Neutrophil (primary cell): ENCODE measurements around the gene CACNA1E.

ENCODE experiments used
- H3K27ac ChIP-seq: fragments of 200-600 bp; sonication (generic); 2 replicates; pipeline ENCODE4 v1.5.1; 2016; ENCODE audit warnings: mild to moderate bottlenecking, moderate library complexity
- H3K27me3 ChIP-seq: fragments of 200-600 bp; sonication (generic); 2 replicates; pipeline ENCODE4 v1.6.0; 2016; ENCODE audit warnings: mild to moderate bottlenecking
- H3K36me3 ChIP-seq: fragments of 200-600 bp; sonication (generic); 2 replicates; pipeline ENCODE4 v1.5.1; 2017
- H3K4me1 ChIP-seq, 2 experiments: fragments of 200-600 bp in 1 of 2; sonication (generic) in 1 of 2; 1 replicate in 1 of 2; 2 replicates in 1 of 2; pipeline versions ENCODE4 v1.5.1 to v1.6.1; 2013 to 2016; ENCODE audit warnings: low read depth in 1 of 2, low read length in 1 of 2, mild to moderate bottlenecking in 1 of 2, moderate library complexity in 1 of 2; ENCODE audit not compliant: control insufficient read depth in 1 of 2, insufficient read depth in 1 of 2
- H3K4me3 ChIP-seq, 2 experiments: fragments of 200-600 bp in 1 of 2; sonication (generic) in 1 of 2; 1 replicate in 1 of 2; 2 replicates in 1 of 2; pipeline ENCODE4 v1.5.1; 2013 to 2016; ENCODE audit warnings: low read depth in 1 of 2, low read length in 1 of 2, mild to moderate bottlenecking in 1 of 2, moderate library complexity in 1 of 2
- H3K9me3 ChIP-seq: fragments of 200-600 bp; sonication (generic); 2 replicates; pipeline ENCODE4 v1.5.1; 2016
- CTCF ChIP-seq: fragments of 200-600 bp; sonication (generic); IDR thresholded peaks from 2 replicates; pipeline ENCODE4 v1.5.1; 2016; ENCODE audit warnings: antibody characterized with exemption

The CACNA1E gene

GRCh38 chr1:181778640-181779260 is 295.4 kb downstream of the CACNA1E start:
- no peaks in the 10 kb centered on the region for H3K36me3 ChIP-seq
- no peak overlapping the region for H3K4me3 ChIP-seq
- H3K9me3 ChIP-seq: no peaks in the 10 kb centered on the region
- no peak for TF ChIP-seq CTCF
- no peaks in the 10 kb centered on the region for H3K27me3 ChIP-seq
- no peak overlapping the region for H3K27ac ChIP-seq
- H3K4me1 ChIP-seq: no peaks in the 10 kb centered on the region

- Histone ChIP-seq H3K4me3 (no peak overlapping the region), H3K27me3 (no peaks in the 10 kb centered on the region), H3K27ac (no peak overlapping the region), H3K36me3 (no peaks in the 10 kb centered on the region), H3K9me3 (no peaks in the 10 kb centered on the region), H3K4me1 (no peaks in the 10 kb centered on the region)
- no peak for TF ChIP-seq CTCF
Observed at GRCh38 chr1:181779343-181779742, 296.0 kb downstream of the CACNA1E start.

GRCh38 chr1:181783208-181783607 is 299.9 kb downstream of the CACNA1E start:
- no peaks in the 10 kb centered on the region for H3K9me3 ChIP-seq
- TF ChIP-seq CTCF: no peak
- no peaks in the 10 kb centered on the region for H3K36me3 ChIP-seq
- no peaks in the 10 kb centered on the region for H3K27me3 ChIP-seq
- no peak overlapping the region for H3K27ac ChIP-seq
- H3K4me1 ChIP-seq: no peaks in the 10 kb centered on the region
- H3K4me3 ChIP-seq: no peak overlapping the region

- no peaks in the 10 kb centered on the region for H3K27me3 ChIP-seq
- no peaks in the 10 kb centered on the region for H3K36me3 ChIP-seq
- no peak for TF ChIP-seq CTCF
- no peaks in the 10 kb centered on the region for H3K4me1 ChIP-seq
- H3K9me3 ChIP-seq: no peaks in the 10 kb centered on the region
- no peak overlapping the region for H3K27ac ChIP-seq
- no peak overlapping the region for H3K4me3 ChIP-seq
Observed at GRCh38 chr1:181784039-181784683, 300.8 kb downstream of the CACNA1E start.

GRCh38 chr1:181789395-181789794 is 306.1 kb downstream of the CACNA1E start:
- no peaks in the 10 kb centered on the region for H3K4me1 ChIP-seq
- H3K27me3 ChIP-seq: no peaks in the 10 kb centered on the region
- H3K4me3 ChIP-seq: no peak overlapping the region
- no peak overlapping the region for H3K27ac ChIP-seq
- no peaks in the 10 kb centered on the region for H3K9me3 ChIP-seq
- H3K36me3 ChIP-seq: no peaks in the 10 kb centered on the region
- no peak for TF ChIP-seq CTCF
